Liver (tissue), 9 donors: ENCODE data around the gene PCYT1B. TPM values are rescaled to one million over a fixed set of nuclear protein-coding genes. Genes with fewer than 3 reads are reported as not detected.

ENCODE experiments used
- DNase-seq: peaks from one replicate; pipeline ENCODE4 v3.0.0-alpha.2; 2017; ENCODE audit warnings: low spot score
- H3K27ac ChIP-seq, 2 donors: one replicate each; pipeline ENCODE4 v1.7.0; 2013; ENCODE audit warnings: inconsistent platforms in 2 of 2, low read length in 2 of 2, control low read depth in 1 of 2, low read depth in 1 of 2, mild to moderate bottlenecking in 1 of 2
- H3K27me3 ChIP-seq, 4 donors: one replicate each; pipeline versions ENCODE4 v1.6.1 to v1.7.0; 2013; ENCODE audit warnings: low read length in 3 of 4, inconsistent platforms in 1 of 4, mild to moderate bottlenecking in 1 of 4, moderate library complexity in 1 of 4; ENCODE audit not compliant: control insufficient read depth in 4 of 4, insufficient read depth in 4 of 4
- H3K36me3 ChIP-seq, 4 donors: one replicate each; pipeline versions ENCODE4 v1.6.1 to v1.7.0; 2013; ENCODE audit warnings: low read length in 3 of 4, mild to moderate bottlenecking in 3 of 4, low read depth in 1 of 4, moderate library complexity in 1 of 4; ENCODE audit not compliant: control insufficient read depth in 4 of 4, insufficient read depth in 3 of 4
- H3K4me1 ChIP-seq, 4 donors: one replicate each; pipeline versions ENCODE4 v1.6.1 to v1.7.0; 2013; ENCODE audit warnings: low read length in 3 of 4, mild to moderate bottlenecking in 3 of 4, moderate library complexity in 1 of 4; ENCODE audit not compliant: control insufficient read depth in 4 of 4, insufficient read depth in 4 of 4
- H3K4me3 ChIP-seq, 3 donors: one replicate each; pipeline versions ENCODE4 v1.6.1 to v1.7.0; 2013; ENCODE audit warnings: low read length in 3 of 3, control low read depth in 1 of 3, low read depth in 1 of 3, mild to moderate bottlenecking in 1 of 3
- H3K9ac ChIP-seq, 2 donors: one replicate each; pipeline ENCODE4 v1.7.0; 2013; ENCODE audit warnings: low read length in 2 of 2, mild to moderate bottlenecking in 2 of 2, moderate library complexity in 2 of 2, control low read depth in 1 of 2, low read depth in 1 of 2
- H3K9me3 ChIP-seq, 4 donors: one replicate each; pipeline versions ENCODE4 v1.6.1 to v1.7.0; 2013; ENCODE audit warnings: low read length in 3 of 4; ENCODE audit not compliant: control insufficient read depth in 4 of 4
- EGR1 ChIP-seq, 2 donors: IDR thresholded peaks; 2 replicates each; pipeline ENCODE4 v1.6.1; 2016 to 2018; ENCODE audit warnings: antibody characterized with exemption in 2 of 2, low read depth in 2 of 2
- FOXA1 ChIP-seq: IDR thresholded peaks from 2 replicates; pipeline ENCODE4 v1.6.1; 2016; ENCODE audit warnings: antibody characterized with exemption
- FOXA2 ChIP-seq: IDR thresholded peaks from 2 replicates; pipeline ENCODE4 v1.6.1; 2016; ENCODE audit warnings: antibody characterized with exemption
- GABPA ChIP-seq, 2 donors: IDR thresholded peaks in 1 of 2; conservative IDR thresholded peaks in 1 of 2; 2 replicates each; pipeline ENCODE4 v1.6.1; 2016; ENCODE audit warnings: antibody characterized with exemption in 2 of 2, mild to moderate bottlenecking in 1 of 2, moderate library complexity in 1 of 2
- HNF4A ChIP-seq, 2 donors: conservative IDR thresholded peaks; 2 replicates each; pipeline ENCODE4 v1.6.1; 2016; ENCODE audit warnings: antibody characterized with exemption in 2 of 2, mild to moderate bottlenecking in 2 of 2
- HNF4G ChIP-seq: IDR thresholded peaks from 2 replicates; pipeline ENCODE4 v1.6.1; 2016; ENCODE audit warnings: antibody characterized with exemption
- JUND ChIP-seq, 2 donors: IDR thresholded peaks; 2 replicates each; pipeline ENCODE4 v1.6.1; 2016; ENCODE audit warnings: antibody characterized with exemption in 2 of 2
- NR2F2 ChIP-seq: IDR thresholded peaks from 2 replicates; pipeline ENCODE4 v1.6.1; 2016; ENCODE audit warnings: antibody characterized with exemption
- RAD21 ChIP-seq, 2 donors: IDR thresholded peaks; 2 replicates each; pipeline ENCODE4 v1.6.1; 2016; ENCODE audit warnings: antibody characterized with exemption in 2 of 2, mild to moderate bottlenecking in 2 of 2
- SP1 ChIP-seq: IDR thresholded peaks from 2 replicates; pipeline ENCODE4 v1.6.1; 2018; ENCODE audit warnings: antibody characterized with exemption, mild to moderate bottlenecking
- YY1 ChIP-seq: IDR thresholded peaks from 2 replicates; pipeline ENCODE4 v1.6.1; 2016; ENCODE audit warnings: antibody characterized with exemption, mild to moderate bottlenecking
- WGBS: extraction: QIAGEN DNeasy Blood & Tissue Kit; methylation state at CpG from one replicate; pipeline ENCODE4 v1.1.7; 2013; 5-methylcytosine and 5-hydroxymethylcytosine counted together
- polyA plus RNA-seq, 2 donors: library from polyadenylated mRNA; stranded (reverse) in 1 of 2; unstranded in 1 of 2; fragments of 200-250 nt in 1 of 2; fragments of >200 nt in 1 of 2; fragmentation: Nextera tagmentation in 1 of 2; extraction: Ambion mirVana in 1 of 2; gene quantifications; one replicate each; pipeline versions ENCODE4 v1.2.1 to v1.2.3, GENCODE V29; 2013 to 2015
- total RNA-seq, 2 donors: library from RNA; depleted of rRNA; stranded (reverse); fragments of >200 nt; gene quantifications; one replicate each; pipeline ENCODE4 v1.2.3, GENCODE V29; 2014
- TF ChIP-seq, protein P1 (sequence below): IDR thresholded peaks from 2 replicates; pipeline ENCODE4 v1.6.1; 2016; ENCODE audit warnings: antibody characterized with exemption
- TF ChIP-seq, protein P2 (sequence below): IDR thresholded peaks from 2 replicates; pipeline ENCODE4 v1.6.1; 2016; ENCODE audit warnings: antibody characterized with exemption, mild to moderate bottlenecking
- TF ChIP-seq, protein P3 (sequence below): IDR thresholded peaks from 2 replicates; pipeline ENCODE4 v1.6.1; 2016; ENCODE audit warnings: antibody characterized with exemption
- TF ChIP-seq, protein P4 (sequence below): fragments of 150-350 bp; IDR thresholded peaks from 2 replicates; pipeline ENCODE4 v1.5.1; 2017; ENCODE audit warnings: improper control_type of control experiment, low read depth, low read length; ENCODE audit not compliant: missing input control
- donor health status: healthy.
- donor health status: healthy.
- donor health status: healthy.
- donor health status: healthy.
- donor health status: healthy.

Gene PCYT1B
- total and polyA plus RNA-seq, 4 donors = under 0.01 to 2.1 (median 0.06) TPM; not detected in 1

DNA sequence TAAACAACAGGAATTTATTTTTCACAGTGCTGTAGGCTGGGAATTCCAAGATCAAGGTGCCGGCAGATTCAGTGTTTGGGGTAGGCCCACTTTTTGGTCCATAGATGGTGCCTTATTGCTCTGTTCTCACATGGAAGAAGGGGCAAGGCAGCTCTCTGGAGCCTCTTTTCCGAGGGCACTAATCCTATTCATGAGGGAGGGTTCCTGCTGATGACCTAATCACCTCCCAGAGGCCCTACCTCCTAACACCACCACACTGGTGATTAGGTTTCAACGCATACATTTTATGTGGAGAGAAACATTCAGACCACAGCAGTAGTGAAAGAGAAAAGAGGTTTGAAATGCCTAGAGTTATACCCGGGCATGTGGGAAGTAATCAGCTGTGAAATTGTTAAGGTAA is 45.2 kb upstream of the PCYT1B start:
- TF ChIP-seq NR2F2 = no peak
- no peak for TF ChIP-seq SP1
- TF ChIP-seq FOXA2 = no peak
- no peak for TF ChIP-seq RAD21 (IDR thresholded peaks at IDR 0.05)
- Histone ChIP-seq H3K4me3 (no peak overlapping the region), H3K36me3 (no peaks in the 10 kb centered on the region), H3K9me3 (no peaks in the 10 kb centered on the region), H3K9ac (no peak overlapping the region), H3K27ac (no peak overlapping the region), H3K27me3 (no peaks in the 10 kb centered on the region), H3K4me1 (peaks cover 0 to 9% (median 2%) of the 10 kb centered on the region in 4 donors)
- DNase-seq = no peak
- WGBS = 85% methylated on average over 4 of the region's 4 CpGs

DNA sequence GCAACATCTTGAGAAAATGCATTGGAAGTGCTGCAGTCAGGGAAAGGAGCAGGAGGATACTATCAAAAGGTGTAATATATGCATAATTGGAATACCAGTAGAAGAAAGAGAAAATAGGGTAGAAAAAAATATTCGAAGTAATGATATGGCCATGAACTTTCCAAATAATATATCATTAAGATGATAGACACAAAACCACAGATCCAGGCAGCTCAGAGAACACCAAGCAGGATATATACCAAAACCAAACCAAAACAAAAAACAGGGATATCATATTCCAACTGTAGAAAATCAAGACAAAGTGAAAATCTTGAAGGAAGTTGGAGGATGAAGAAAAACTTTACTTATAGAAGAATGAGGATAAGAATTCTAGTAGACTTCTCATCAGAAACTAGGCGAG is 36.9 kb upstream of the PCYT1B start:
- Histone ChIP-seq H3K4me1 (no peaks in the 10 kb centered on the region), H3K27ac (no peak overlapping the region), H3K4me3 (no peak overlapping the region), H3K9me3 (no peaks in the 10 kb centered on the region), H3K9ac (no peak overlapping the region), H3K27me3 (no peaks in the 10 kb centered on the region), H3K36me3 (no peaks in the 10 kb centered on the region)
- TF ChIP-seq YY1 = no peak
- TF ChIP-seq NR2F2 = no peak
- no peak for TF ChIP-seq JUND (IDR thresholded peaks at IDR 0.05)
- no peak for TF ChIP-seq FOXA1
- TF ChIP-seq, protein P1, sequence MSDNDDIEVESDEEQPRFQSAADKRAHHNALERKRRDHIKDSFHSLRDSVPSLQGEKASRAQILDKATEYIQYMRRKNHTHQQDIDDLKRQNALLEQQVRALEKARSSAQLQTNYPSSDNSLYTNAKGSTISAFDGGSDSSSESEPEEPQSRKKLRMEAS = no peak
- TF ChIP-seq HNF4A (conservative IDR thresholded peaks at IDR 0.05) = no peak
- TF ChIP-seq RAD21 (IDR thresholded peaks at IDR 0.05) = no peak
- TF ChIP-seq, protein P2, sequence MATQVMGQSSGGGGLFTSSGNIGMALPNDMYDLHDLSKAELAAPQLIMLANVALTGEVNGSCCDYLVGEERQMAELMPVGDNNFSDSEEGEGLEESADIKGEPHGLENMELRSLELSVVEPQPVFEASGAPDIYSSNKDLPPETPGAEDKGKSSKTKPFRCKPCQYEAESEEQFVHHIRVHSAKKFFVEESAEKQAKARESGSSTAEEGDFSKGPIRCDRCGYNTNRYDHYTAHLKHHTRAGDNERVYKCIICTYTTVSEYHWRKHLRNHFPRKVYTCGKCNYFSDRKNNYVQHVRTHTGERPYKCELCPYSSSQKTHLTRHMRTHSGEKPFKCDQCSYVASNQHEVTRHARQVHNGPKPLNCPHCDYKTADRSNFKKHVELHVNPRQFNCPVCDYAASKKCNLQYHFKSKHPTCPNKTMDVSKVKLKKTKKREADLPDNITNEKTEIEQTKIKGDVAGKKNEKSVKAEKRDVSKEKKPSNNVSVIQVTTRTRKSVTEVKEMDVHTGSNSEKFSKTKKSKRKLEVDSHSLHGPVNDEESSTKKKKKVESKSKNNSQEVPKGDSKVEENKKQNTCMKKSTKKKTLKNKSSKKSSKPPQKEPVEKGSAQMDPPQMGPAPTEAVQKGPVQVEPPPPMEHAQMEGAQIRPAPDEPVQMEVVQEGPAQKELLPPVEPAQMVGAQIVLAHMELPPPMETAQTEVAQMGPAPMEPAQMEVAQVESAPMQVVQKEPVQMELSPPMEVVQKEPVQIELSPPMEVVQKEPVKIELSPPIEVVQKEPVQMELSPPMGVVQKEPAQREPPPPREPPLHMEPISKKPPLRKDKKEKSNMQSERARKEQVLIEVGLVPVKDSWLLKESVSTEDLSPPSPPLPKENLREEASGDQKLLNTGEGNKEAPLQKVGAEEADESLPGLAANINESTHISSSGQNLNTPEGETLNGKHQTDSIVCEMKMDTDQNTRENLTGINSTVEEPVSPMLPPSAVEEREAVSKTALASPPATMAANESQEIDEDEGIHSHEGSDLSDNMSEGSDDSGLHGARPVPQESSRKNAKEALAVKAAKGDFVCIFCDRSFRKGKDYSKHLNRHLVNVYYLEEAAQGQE = no peak
- TF ChIP-seq, protein P3, sequence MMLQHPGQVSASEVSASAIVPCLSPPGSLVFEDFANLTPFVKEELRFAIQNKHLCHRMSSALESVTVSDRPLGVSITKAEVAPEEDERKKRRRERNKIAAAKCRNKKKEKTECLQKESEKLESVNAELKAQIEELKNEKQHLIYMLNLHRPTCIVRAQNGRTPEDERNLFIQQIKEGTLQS = no peak
- no peak for TF ChIP-seq EGR1 (IDR thresholded peaks at IDR 0.05; ENCODE audit: low read depth in 2 of 2)
- TF ChIP-seq FOXA2 = no peak
- 80% methylated on average over 2 of the region's 2 CpGs for WGBS
- no peak for DNase-seq

DNA sequence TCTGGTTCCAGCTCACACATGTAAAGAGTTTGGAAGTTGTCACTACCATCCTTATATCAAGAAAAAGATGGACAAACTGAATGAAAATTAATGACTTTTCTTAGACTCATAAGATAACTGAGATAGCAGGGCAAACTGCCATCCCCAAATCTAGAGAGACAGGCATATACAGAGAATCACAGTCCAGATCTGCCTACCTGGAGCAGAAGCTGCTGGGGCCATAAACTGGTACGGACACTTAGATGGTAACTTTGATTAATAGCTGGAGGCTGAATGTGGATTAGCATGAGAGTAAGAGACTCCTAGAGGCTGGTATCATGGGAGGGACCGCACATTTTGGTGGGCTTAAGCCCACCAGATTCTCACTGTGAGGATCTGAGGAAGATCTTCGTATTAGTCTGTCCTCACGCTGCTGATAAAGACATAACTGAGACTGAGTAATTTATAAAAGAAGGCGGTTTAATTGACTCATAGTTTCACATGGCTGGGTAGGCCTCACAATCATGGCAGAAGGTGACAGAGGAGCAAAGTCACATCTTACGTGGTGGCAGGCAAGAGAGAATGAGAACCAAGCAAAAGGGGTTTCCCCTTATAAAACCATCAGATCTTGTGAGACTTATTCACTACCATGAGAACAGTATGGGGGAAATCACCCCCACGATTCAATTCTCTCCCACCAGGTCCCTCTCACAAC is 35.7 kb upstream of the PCYT1B start:
- Histone ChIP-seq H3K4me1 (no peaks in the 10 kb centered on the region), H3K4me3 (no peak overlapping the region), H3K9ac (no peak overlapping the region), H3K9me3 (no peaks in the 10 kb centered on the region), H3K27me3 (no peaks in the 10 kb centered on the region), H3K36me3 (no peaks in the 10 kb centered on the region), H3K27ac (no peak overlapping the region)
- WGBS = 78% methylated on average over 7 of the region's 7 CpGs
- DNase-seq = no peak
- no peak for TF ChIP-seq FOXA1
- TF ChIP-seq, protein P3 = no peak
- no peak for TF ChIP-seq GABPA (IDR thresholded peaks at IDR 0.05 in 1 of 2, conservative IDR thresholded peaks at IDR 0.05 in 1 of 2)
- no peak for TF ChIP-seq HNF4A (conservative IDR thresholded peaks at IDR 0.05)
- TF ChIP-seq FOXA2 = no peak
- no peak for TF ChIP-seq YY1
- TF ChIP-seq EGR1 (IDR thresholded peaks at IDR 0.05; ENCODE audit: low read depth in 2 of 2) = no peak
- TF ChIP-seq RAD21 (IDR thresholded peaks at IDR 0.05) = no peak
- TF ChIP-seq, protein P1 = no peak
- TF ChIP-seq, protein P2 = no peak
- TF ChIP-seq HNF4G = no peak
- TF ChIP-seq SP1 = no peak
- TF ChIP-seq, protein P4, sequence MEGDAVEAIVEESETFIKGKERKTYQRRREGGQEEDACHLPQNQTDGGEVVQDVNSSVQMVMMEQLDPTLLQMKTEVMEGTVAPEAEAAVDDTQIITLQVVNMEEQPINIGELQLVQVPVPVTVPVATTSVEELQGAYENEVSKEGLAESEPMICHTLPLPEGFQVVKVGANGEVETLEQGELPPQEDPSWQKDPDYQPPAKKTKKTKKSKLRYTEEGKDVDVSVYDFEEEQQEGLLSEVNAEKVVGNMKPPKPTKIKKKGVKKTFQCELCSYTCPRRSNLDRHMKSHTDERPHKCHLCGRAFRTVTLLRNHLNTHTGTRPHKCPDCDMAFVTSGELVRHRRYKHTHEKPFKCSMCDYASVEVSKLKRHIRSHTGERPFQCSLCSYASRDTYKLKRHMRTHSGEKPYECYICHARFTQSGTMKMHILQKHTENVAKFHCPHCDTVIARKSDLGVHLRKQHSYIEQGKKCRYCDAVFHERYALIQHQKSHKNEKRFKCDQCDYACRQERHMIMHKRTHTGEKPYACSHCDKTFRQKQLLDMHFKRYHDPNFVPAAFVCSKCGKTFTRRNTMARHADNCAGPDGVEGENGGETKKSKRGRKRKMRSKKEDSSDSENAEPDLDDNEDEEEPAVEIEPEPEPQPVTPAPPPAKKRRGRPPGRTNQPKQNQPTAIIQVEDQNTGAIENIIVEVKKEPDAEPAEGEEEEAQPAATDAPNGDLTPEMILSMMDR = no peak
